Ovary (tissue), 9 donors: ENCODE measurements around the gene LRRC4C. TPM values are rescaled to one million over a fixed set of nuclear protein-coding genes. Genes with fewer than 3 reads are reported as not detected.

ENCODE experiments used
- DNase-seq, 5 donors: peaks; one replicate each; pipeline ENCODE4 v3.0.0-alpha.2; 2019 to 2020
- H3K27ac ChIP-seq, 2 donors: fragments of 200-600 bp; one replicate each; pipeline versions ENCODE4 v1.5.1 to v1.8.0; 2019 to 2022
- H3K27me3 ChIP-seq: fragments of 200-600 bp; one replicate; pipeline ENCODE4 v1.8.0; 2022
- H3K36me3 ChIP-seq: fragments of 200-600 bp; sonication (generic); one replicate; pipeline ENCODE4 v1.5.1; 2019
- H3K4me1 ChIP-seq: one replicate; pipeline ENCODE4 v1.8.1; 2013; ENCODE audit warnings: mild to moderate bottlenecking, moderate library complexity; ENCODE audit not compliant: insufficient read depth
- H3K4me3 ChIP-seq: fragments of 200-600 bp; sonication (generic); one replicate; pipeline ENCODE4 v1.5.1; 2017
- H3K9me3 ChIP-seq, 2 donors: fragments of 200-600 bp in 1 of 2; sonication (generic) in 1 of 2; one replicate each; pipeline versions ENCODE4 v1.5.1 to v1.8.1; 2013 to 2019; ENCODE audit warnings: mild to moderate bottlenecking in 1 of 2, moderate library complexity in 1 of 2
- CTCF ChIP-seq, 3 donors: fragments of 450-650 bp in 2 of 3; fragments of 200-600 bp in 1 of 3; IDR thresholded peaks; one replicate each; pipeline versions ENCODE4 v1.5.1 to v1.8.0; 2016 to 2022; ENCODE audit warnings: antibody characterized with exemption in 3 of 3, mild to moderate bottlenecking in 1 of 3
- EP300 ChIP-seq: sonication (generic); formaldehyde crosslinking; IDR thresholded peaks from one replicate; pipeline ENCODE4 v1.6.1; 2017; ENCODE audit warnings: antibody characterized with exemption
- POLR2A ChIP-seq: fragments of 450-650 bp; IDR thresholded peaks from one replicate; pipeline ENCODE4 v1.6.1; 2017; ENCODE audit warnings: antibody characterized with exemption, mild to moderate bottlenecking, moderate library complexity
- WGBS, 3 donors: extraction: QIAGEN DNeasy Blood & Tissue Kit in 1 of 3; methylation state at CpG; one replicate each; pipeline versions ENCODE4 v1.1.5 to v1.1.7; 2013 to 2017; 5-methylcytosine and 5-hydroxymethylcytosine counted together
- intact Hi-C, 4 donors: fragments of 100-400 bp; cut with DNase I; formaldehyde crosslinking; loops; one replicate each; pipeline versions ENCODE4 v1.11.0 to v1.15.1; 2022 to 2023
- polyA plus RNA-seq, 2 donors: library from polyadenylated mRNA; stranded (reverse); fragments of 200-250 nt in 1 of 2; fragments of 350-450 nt in 1 of 2; fragmentation: Illumina TruSeq in 1 of 2; extraction: RNeasy Lipid Tissue Mini Kit (QIAGEN cat#74804) in 1 of 2; gene quantifications; one replicate each; pipeline ENCODE4 v1.2.3, GENCODE V29; 2013 to 2014
- total RNA-seq, 7 donors: library from RNA; depleted of rRNA in 2 of 7; stranded (reverse); fragments of >200 nt in 2 of 7; fragmentation: NEBNext Ultra II Directional in 3 of 7; extraction: Animal tissue kit (Norgen Biotek cat#: 25700) in 3 of 7; gene quantifications; one replicate each; pipeline versions ENCODE4 v1.1.0 to v1.2.4, GENCODE V29; 2016 to 2023
- donor health status: DM: no; HTN: no; CAD: no; lungs with moderate emphysema.
- donor health status: DM: no; HTN: no; CAD: no.
- donor health status: Bipolar disorder and iron deficiency.
- donor health status: DM: yes; HTN: yes; CAD: no.
- donor health status: DM: no; HTN: no; CAD: no.
- donor health status: DM: yes; HTN: yes; CAD: no.

Gene LRRC4C
- total and polyA plus RNA-seq, 9 donors = 0.15 to 12.5 (median 0.78) TPM

DNA sequence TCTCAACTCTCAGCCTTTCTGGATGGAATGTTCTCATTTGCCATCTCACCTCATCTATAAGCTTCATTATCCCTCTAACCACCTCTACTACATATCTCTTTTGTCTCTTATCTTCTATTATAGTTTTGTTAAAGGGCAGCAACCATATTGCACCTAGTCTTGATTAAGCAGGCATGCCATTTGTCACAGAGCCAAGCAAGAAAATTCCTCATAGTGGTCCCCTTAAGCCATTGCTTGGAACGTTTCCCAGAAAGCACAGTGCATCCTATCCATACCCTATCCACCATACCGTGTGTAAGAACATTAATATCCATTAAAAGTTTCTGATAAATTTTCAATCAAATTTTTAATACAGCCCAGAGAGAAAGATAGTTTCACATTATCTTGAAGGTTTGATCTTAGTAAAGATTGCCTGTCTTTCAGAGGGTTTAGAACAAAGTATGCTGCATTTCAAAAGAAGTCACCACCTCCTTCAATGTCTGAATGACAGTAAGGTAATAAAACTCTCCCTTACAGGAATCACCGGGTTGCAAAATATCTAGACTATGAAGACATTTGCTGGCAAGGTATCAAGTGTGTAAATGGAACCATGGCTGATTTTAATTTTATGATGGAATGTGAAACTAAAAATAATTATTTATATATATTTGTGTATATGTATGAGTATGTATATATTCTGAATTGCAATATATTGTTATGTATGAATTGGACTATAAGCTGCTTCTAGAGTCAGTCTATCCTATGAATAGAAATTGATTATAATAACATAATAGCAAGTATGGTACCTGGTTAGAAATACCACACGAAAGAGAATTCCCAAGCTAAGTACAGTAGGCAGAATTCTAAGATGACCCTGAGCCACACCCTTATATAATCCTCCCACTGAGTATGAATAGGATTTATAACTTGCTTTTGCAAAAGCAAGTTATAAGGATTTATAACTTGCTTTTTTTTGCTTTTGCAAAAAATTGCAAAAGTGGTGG lies 1296.3 kb downstream of the LRRC4C start:
- intact Hi-C loops = no loop called here
- Histone ChIP-seq H3K27me3 (no peaks in the 10 kb centered on the region), H3K4me1 (no peaks in the 10 kb centered on the region), H3K36me3 (no peaks in the 10 kb centered on the region), H3K4me3 (no peak overlapping the region), H3K27ac (no peak overlapping the region), H3K9me3 (no peaks in the 10 kb centered on the region)
- 38 to 48% (median 47%) methylated on average over 4 of the region's 4 CpGs for WGBS, 3 donors
- no peak for DNase-seq
- TF ChIP-seq CTCF (IDR thresholded peaks at IDR 0.05) (no peak), EP300 (no peak), POLR2A (no peak)

- 29 to 35% (median 32%) methylated on average over 5 of the region's 5 CpGs for WGBS, 3 donors
- DNase-seq = no peak
- Histone ChIP-seq H3K9me3 (no peaks in the 10 kb centered on the region), H3K4me3 (no peak overlapping the region), H3K36me3 (no peaks in the 10 kb centered on the region), H3K4me1 (no peaks in the 10 kb centered on the region), H3K27me3 (no peaks in the 10 kb centered on the region), H3K27ac (no peak overlapping the region)
- no peak for TF ChIP-seq CTCF (IDR thresholded peaks at IDR 0.05)
- TF ChIP-seq POLR2A = no peak
- no peak for TF ChIP-seq EP300
- intact Hi-C loops = no loop called here
Measured at GRCh38 chr11:40161854-40162410, 1297.5 kb downstream of the LRRC4C start.

DNA sequence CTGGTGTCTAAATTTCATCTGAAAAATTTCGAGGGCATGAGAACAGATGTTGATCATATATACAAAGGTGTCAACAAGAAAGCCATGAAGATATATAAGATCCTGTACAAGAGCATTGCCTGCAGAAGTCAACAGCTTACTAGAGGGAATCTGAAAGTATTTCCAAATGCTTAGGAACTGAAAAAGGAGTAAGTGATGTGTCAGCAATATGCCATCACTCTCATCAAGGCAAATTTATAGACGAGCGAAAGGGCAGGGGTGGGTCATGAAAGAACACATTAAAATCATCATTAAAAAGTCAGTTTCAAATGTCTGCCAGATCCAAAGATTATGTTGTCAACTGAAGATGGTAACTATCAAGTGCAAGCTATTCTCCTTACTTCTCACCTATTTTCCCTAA lies 1299.0 kb downstream of the LRRC4C start:
- Histone ChIP-seq H3K9me3 (no peaks in the 10 kb centered on the region), H3K4me3 (no peak overlapping the region), H3K4me1 (no peaks in the 10 kb centered on the region), H3K27me3 (no peaks in the 10 kb centered on the region), H3K36me3 (no peaks in the 10 kb centered on the region), H3K27ac (no peak overlapping the region)
- TF ChIP-seq POLR2A (no peak), EP300 (no peak), CTCF (IDR thresholded peaks at IDR 0.05) (no peak)
- 71 to 78% (median 76%) methylated on average over 3 of the region's 3 CpGs for WGBS, 3 donors
- no peak for DNase-seq
- intact Hi-C loops = no loop called here

GRCh38 chr11:40149721-40150120 lies 1309.7 kb downstream of the LRRC4C start:
- H3K4me3 ChIP-seq = no peak overlapping the region
- no peaks in the 10 kb centered on the region for H3K27me3 ChIP-seq
- H3K4me1 ChIP-seq = no peaks in the 10 kb centered on the region
- no peaks in the 10 kb centered on the region for H3K9me3 ChIP-seq
- H3K36me3 ChIP-seq = no peaks in the 10 kb centered on the region
- no peak overlapping the region for H3K27ac ChIP-seq
- DNase-seq = no peak
- intact Hi-C loops = no loop called here
- TF ChIP-seq POLR2A = no peak
- TF ChIP-seq EP300 = no peak
- no peak for TF ChIP-seq CTCF (IDR thresholded peaks at IDR 0.05)
